ENCODE results near the gene ARFIP1. TPM values are rescaled to one million over a fixed set of nuclear protein-coding genes. Genes with fewer than 3 reads are reported as not detected.

The ARFIP1 gene
- total RNA-seq, 3 donors from 2014 or later (not counting 1 experiment from before 2014, with no cell fraction given), result 13.7 to 20.6 (median 14.6) TPM

DNA sequence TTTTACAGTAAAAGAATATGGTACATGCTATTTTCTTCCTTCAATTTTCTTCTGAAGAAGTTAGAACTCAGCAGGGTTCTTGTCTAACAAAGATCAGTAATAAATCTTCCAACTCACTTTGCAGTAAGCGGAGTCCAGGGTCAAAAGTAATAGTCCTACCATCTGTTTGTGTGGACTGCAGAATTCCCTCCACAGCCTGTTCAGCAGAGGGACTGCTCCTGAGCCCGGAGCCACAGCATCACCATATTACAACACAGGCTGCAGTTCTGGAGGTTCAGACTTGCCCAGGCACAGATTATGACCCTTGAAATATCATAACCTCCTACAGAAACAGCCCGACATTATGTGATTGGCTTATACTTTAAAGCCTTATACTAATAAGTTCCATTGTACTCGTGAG is 166.7 kb downstream of the ARFIP1 start:
- Mint-ChIP-seq H3K27me3 (ENCODE audit: low read depth in 2 of 2) (peaks cover 0 to 6% of the 10 kb centered on the region in 2 donors), H3K27ac (no peak overlapping the region), H3K4me3 (no peak overlapping the region), H3K9me3 (no peaks in the 10 kb centered on the region), H3K4me1 (no peaks in the 10 kb centered on the region), H3K36me3 (no peaks in the 10 kb centered on the region)
- no peak for ATAC-seq
- no peaks in the 10 kb centered on the region for H3K9me3 ChIP-seq (ENCODE audit: control insufficient read depth, insufficient read depth, low read length)
- intact Hi-C loops (cut with micrococcal nuclease), result no loop called here
- DNase-seq, result no peak
- no peak for TF ChIP-seq CTCF (IDR thresholded peaks at IDR 0.05)
- H3K36me3 ChIP-seq (ENCODE audit: control insufficient read depth, insufficient read depth, low read length), result no peaks in the 10 kb centered on the region
- no peaks in the 10 kb centered on the region for H3K4me1 ChIP-seq (ENCODE audit: control insufficient read depth, insufficient read depth, low read length)
- H3K4me3 ChIP-seq (ENCODE audit: low read length), result no peak overlapping the region
- 89% methylated on average over 3 of the region's 4 CpGs for WGBS (ENCODE audit: insufficient coverage)
- H3K27ac ChIP-seq (ENCODE audit: low read length), result no peak overlapping the region
- H3K27me3 ChIP-seq (ENCODE audit: control insufficient read depth, insufficient read depth, low read length), result peaks cover 2% of the 10 kb centered on the region

- Histone ChIP-seq H3K4me3 (ENCODE audit: low read length) (no peak overlapping the region), H3K4me1 (ENCODE audit: control insufficient read depth, insufficient read depth, low read length) (no peaks in the 10 kb centered on the region), H3K27me3 (ENCODE audit: control insufficient read depth, insufficient read depth, low read length) (no peaks in the 10 kb centered on the region), H3K27ac (ENCODE audit: low read length) (no peak overlapping the region), H3K9me3 (ENCODE audit: control insufficient read depth, insufficient read depth, low read length) (no peaks in the 10 kb centered on the region), H3K36me3 (ENCODE audit: control insufficient read depth, insufficient read depth, low read length) (no peaks in the 10 kb centered on the region)
- H3K36me3 Mint-ChIP-seq, result no peaks in the 10 kb centered on the region
- peaks cover 0 to 6% of the 10 kb centered on the region in 2 donors for H3K27me3 Mint-ChIP-seq (ENCODE audit: low read depth in 2 of 2)
- no peak for TF ChIP-seq CTCF (IDR thresholded peaks at IDR 0.05)
- DNase-seq (no peak), ATAC-seq (no peak)
- 93% methylated on average over 1 of the region's 2 CpGs for WGBS (ENCODE audit: insufficient coverage)
- H3K4me1 Mint-ChIP-seq, result no peaks in the 10 kb centered on the region
- no peaks in the 10 kb centered on the region for H3K9me3 Mint-ChIP-seq
- intact Hi-C loops (cut with micrococcal nuclease), result no loop called here
- no peak overlapping the region for H3K27ac Mint-ChIP-seq
- H3K4me3 Mint-ChIP-seq, result no peak overlapping the region
Measured at GRCh38 chr4:152947311-152947710, 167.6 kb downstream of the ARFIP1 start.

- Mint-ChIP-seq H3K27me3 (ENCODE audit: low read depth in 2 of 2) (peaks cover 0 to 6% of the 10 kb centered on the region in 2 donors), H3K9me3 (no peaks in the 10 kb centered on the region), H3K4me3 (no peak overlapping the region), H3K36me3 (no peaks in the 10 kb centered on the region), H3K4me1 (no peaks in the 10 kb centered on the region), H3K27ac (no peak overlapping the region)
- 98% methylated on average over 6 of the region's 8 CpGs for WGBS (ENCODE audit: insufficient coverage)
- DNase-seq, result no peak
- Histone ChIP-seq H3K4me3 (ENCODE audit: low read length) (no peak overlapping the region), H3K36me3 (ENCODE audit: control insufficient read depth, insufficient read depth, low read length) (no peaks in the 10 kb centered on the region), H3K4me1 (ENCODE audit: control insufficient read depth, insufficient read depth, low read length) (no peaks in the 10 kb centered on the region), H3K27me3 (ENCODE audit: control insufficient read depth, insufficient read depth, low read length) (no peaks in the 10 kb centered on the region), H3K9me3 (ENCODE audit: control insufficient read depth, insufficient read depth, low read length) (no peaks in the 10 kb centered on the region), H3K27ac (ENCODE audit: low read length) (no peak overlapping the region)
- ATAC-seq, result no peak
- TF ChIP-seq CTCF (IDR thresholded peaks at IDR 0.05), result no peak
- intact Hi-C loops (cut with micrococcal nuclease), result no loop called here
Measured at GRCh38 chr4:152949930-152950329, 170.2 kb downstream of the ARFIP1 start.

Data from natural killer cell (primary cell).